Right lobe of liver (tissue), 4 donors: ENCODE data around the gene TRAPPC12.
"Not testable (repeated sequence)": the region's sequence is repeated elsewhere in the genome, so short reads cannot be mapped to it uniquely, and the experiment has no call there.

Source experiments
- CTCF ChIP-seq, 4 donors: fragments of 200-600 bp in 3 of 4; fragments of 450-650 bp in 1 of 4; IDR thresholded peaks; one replicate each; pipeline versions ENCODE4 v1.5.1 to v1.8.0; 2016 to 2022; ENCODE audit warnings: antibody characterized with exemption in 4 of 4, mild to moderate bottlenecking in 2 of 4
- POLR2A ChIP-seq: fragments of 450-650 bp; IDR thresholded peaks from one replicate; pipeline ENCODE4 v1.6.1; 2017; ENCODE audit warnings: antibody characterized with exemption, mild to moderate bottlenecking
- donor health status: DM: no; HTN: no; CAD: no.
- donor health status: DM: no; HTN: no; CAD: no.
- donor health status: DM: no; HTN: yes; CAD: no.

DNA sequence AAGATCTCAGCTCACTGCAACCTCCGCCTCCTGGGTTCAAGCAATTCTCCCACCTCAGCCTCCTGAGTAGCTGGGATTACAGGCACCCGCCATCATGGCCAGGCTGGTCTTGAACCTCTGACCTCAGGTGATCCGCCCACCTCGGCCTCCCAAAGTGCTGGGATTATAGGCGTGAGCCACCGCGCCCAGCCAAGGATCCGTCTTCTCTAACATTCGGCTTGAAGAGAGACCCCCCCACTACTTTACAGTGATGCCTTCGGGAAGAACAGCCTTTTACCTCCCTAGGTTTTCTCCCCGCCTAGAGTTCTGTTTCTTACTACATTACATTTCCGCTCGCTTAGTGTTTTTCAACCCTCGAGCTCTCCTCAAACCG is 117.2 kb downstream of the TRAPPC12 start:
- not testable (repeated sequence) for TF ChIP-seq CTCF (IDR thresholded peaks at IDR 0.05); POLR2A
